ENCODE data around the gene PDLIM3.

DNA sequence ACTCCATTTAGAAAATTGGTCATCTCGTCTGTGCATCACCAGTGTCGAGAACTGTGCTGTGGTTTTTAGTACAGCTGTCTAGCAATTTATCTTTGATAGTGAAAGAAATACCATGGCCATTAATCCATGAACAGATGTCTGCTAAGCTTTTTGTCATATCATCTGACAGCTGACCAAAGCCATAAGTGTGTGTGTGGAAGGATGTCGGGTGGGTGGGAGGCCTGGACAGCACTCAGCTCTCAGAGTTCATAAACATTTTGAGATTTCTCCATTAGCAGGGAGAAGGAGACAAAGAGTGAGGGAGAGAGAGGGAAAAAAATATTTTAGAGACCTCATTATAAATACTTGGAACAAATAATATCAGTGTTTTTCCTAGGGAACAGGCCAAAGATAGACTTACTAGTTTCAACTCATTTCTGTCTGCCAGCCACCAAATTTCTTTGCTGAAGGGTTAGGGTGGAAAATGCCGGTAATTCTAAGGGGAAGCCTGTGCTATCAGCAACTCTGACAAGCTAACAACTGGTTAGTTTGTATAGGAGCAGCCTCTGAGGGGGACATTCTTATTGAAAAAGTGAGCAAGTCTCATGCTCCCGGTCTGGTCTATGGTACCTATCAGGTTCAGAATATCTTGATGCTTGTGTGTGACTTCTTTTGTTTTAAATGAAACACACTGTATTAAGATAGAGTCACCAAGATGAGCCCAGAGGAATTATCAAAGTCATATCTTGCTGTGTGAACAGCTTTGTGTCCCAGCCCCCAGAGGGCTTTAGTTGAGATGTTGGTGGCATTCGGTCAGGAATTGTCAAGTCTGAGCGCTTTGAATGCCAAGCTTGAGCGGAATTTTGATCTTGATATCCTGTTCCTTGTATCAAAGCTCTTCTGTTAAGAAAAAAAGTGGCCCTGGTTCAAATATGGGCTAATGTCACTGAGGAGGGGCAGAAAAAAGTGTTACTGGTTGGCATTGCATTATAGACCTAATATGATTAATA is 41.9 kb upstream of the PDLIM3 start:
- TF ChIP-seq POLR2A (IDR thresholded peaks at IDR 0.05; ENCODE audit: low read depth, low read length), result no peak
- no peak for TF ChIP-seq POLR2AphosphoS5 (IDR thresholded peaks at IDR 0.05; ENCODE audit: low read depth, low read length)
- TF ChIP-seq TAF1 (IDR thresholded peaks at IDR 0.05; ENCODE audit: borderline replicate concordance, low read depth, low read length), result no peak

All from GM12892 (cell line).